Panc1 (cell line): ENCODE measurements around the gene SHMT1. TPM values are rescaled to one million over a fixed set of nuclear protein-coding genes. Genes with fewer than 3 reads are reported as not detected.
"Not testable (repeated sequence)": the region's sequence is repeated elsewhere in the genome, so short reads cannot be mapped to it uniquely, and the experiment has no call there.

ENCODE experiments used
- ATAC-seq: fragments of 200-7000 bp; cut with Tn5 transposase; 2 replicates; pipeline ENCODE4 v1.9.1; 2020; ENCODE audit warnings: mild to moderate bottlenecking, moderate library complexity
- BruUV-seq: library from RNA; stranded (reverse); fragments of 400-500 nt; replicated peaks from 2 replicates; lab custom pipeline; 2021; lab: Mats Ljungman, UMichigan
- CTCF ChIA-PET: fragments of 300-600 bp; sonication (Branson Sonifier 250); formaldehyde crosslinking; loops from one replicate; lab custom pipeline; 2022; ENCODE audit warnings: antibody characterized with exemption; lab: Charles Lee
- POLR2A ChIA-PET: fragments of 300-600 bp; sonication (Branson Sonifier 250); formaldehyde crosslinking; loops from one replicate; lab custom pipeline; 2022; ENCODE audit warnings: antibody characterized with exemption; lab: Charles Lee
- DNase-seq: peaks from one replicate; pipeline ENCODE4 v3.0.0-alpha.2; 2010; ENCODE audit warnings: low read depth, low spot score
- H3K27ac ChIP-seq: 2 replicates; pipeline ENCODE4 v1.5.1; 2011; ENCODE audit warnings: mild to moderate bottlenecking, low read length, inconsistent platforms
- H3K27me3 ChIP-seq: fragments of 200-500 bp; sonication (Bioruptor generic); 2 replicates; pipeline ENCODE4 v1.6.0; 2014; ENCODE audit warnings: low read length, inconsistent platforms; ENCODE audit not compliant: control insufficient read depth, insufficient read depth
- H3K36me3 ChIP-seq: fragments of 200-500 bp; sonication (Bioruptor generic); 2 replicates; pipeline ENCODE4 v1.5.1; 2014; ENCODE audit warnings: inconsistent platforms, mild to moderate bottlenecking, low read length, moderate library complexity; ENCODE audit not compliant: control insufficient read depth, insufficient read depth
- H3K4me1 ChIP-seq: 2 replicates; pipeline ENCODE4 v1.5.1; 2011; ENCODE audit warnings: inconsistent platforms, mild to moderate bottlenecking, low read length, moderate library complexity; ENCODE audit not compliant: control insufficient read depth, insufficient read depth
- H3K4me3 ChIP-seq, 2 experiments: 2 replicates each; pipeline ENCODE4 v1.5.1; 2011 to 2012; ENCODE audit warnings: low read depth in 2 of 2, low read length in 2 of 2, mild to moderate bottlenecking in 2 of 2, inconsistent platforms in 1 of 2, moderate library complexity in 1 of 2
- H3K9me3 ChIP-seq: fragments of 200-500 bp; sonication (Bioruptor generic); 2 replicates; pipeline ENCODE4 v1.5.1; 2014; ENCODE audit warnings: low read depth, mild to moderate bottlenecking, inconsistent platforms, low read length, moderate library complexity; ENCODE audit not compliant: control insufficient read depth, insufficient read depth
- CTCF ChIP-seq: fragments of 450-650 bp; IDR thresholded peaks from 2 replicates; pipeline ENCODE4 v1.5.1; 2017; ENCODE audit warnings: mild to moderate bottlenecking
- POLR2AphosphoS5 ChIP-seq: IDR thresholded peaks from 2 replicates; pipeline ENCODE4 v1.6.1; 2012; ENCODE audit warnings: mild to moderate bottlenecking, low read depth, low read length, moderate library complexity
- SIN3A ChIP-seq: IDR thresholded peaks from 2 replicates; pipeline ENCODE4 v1.6.1; 2012; ENCODE audit warnings: low read depth, mild to moderate bottlenecking, low read length, moderate library complexity, borderline replicate concordance; ENCODE audit not compliant: insufficient read depth
- TCF7L2 ChIP-seq: IDR thresholded peaks from 2 replicates; pipeline ENCODE4 v1.6.1; 2011; ENCODE audit warnings: mild to moderate bottlenecking, low read depth, low read length, inconsistent platforms
- in situ Hi-C: cut with HindIII; loops from 2 replicates; pipeline ENCODE4 v1.10.0; 2016; ENCODE audit warnings: low sequenced_read_pairs, low pct_unique_long_range_greater_than_20kb
- intact Hi-C: fragments of 100-400 bp; cut with micrococcal nuclease; formaldehyde crosslinking; loops from one replicate; pipeline ENCODE4 v1.10.0; 2022; ENCODE audit not compliant: unreplicated experiment
- total RNA-seq: library from RNA; stranded (reverse); gene quantifications from one replicate; pipeline ENCODE4 v1.2.1, GENCODE V29; 2021; ENCODE audit not compliant: unreplicated experiment
- TF ChIP-seq, protein P1 (sequence below), 2 experiments: IDR thresholded peaks; 2 replicates each; pipeline ENCODE4 v1.6.1; 2011 to 2012; ENCODE audit warnings: low read depth in 2 of 2, control low read depth in 1 of 2, low read length in 1 of 2, mild to moderate bottlenecking in 1 of 2, moderate library complexity in 1 of 2; ENCODE audit not compliant: insufficient read depth in 1 of 2

The SHMT1 gene
- total RNA-seq, 1 experiment from 2014 or later = 21.7 TPM

DNA sequence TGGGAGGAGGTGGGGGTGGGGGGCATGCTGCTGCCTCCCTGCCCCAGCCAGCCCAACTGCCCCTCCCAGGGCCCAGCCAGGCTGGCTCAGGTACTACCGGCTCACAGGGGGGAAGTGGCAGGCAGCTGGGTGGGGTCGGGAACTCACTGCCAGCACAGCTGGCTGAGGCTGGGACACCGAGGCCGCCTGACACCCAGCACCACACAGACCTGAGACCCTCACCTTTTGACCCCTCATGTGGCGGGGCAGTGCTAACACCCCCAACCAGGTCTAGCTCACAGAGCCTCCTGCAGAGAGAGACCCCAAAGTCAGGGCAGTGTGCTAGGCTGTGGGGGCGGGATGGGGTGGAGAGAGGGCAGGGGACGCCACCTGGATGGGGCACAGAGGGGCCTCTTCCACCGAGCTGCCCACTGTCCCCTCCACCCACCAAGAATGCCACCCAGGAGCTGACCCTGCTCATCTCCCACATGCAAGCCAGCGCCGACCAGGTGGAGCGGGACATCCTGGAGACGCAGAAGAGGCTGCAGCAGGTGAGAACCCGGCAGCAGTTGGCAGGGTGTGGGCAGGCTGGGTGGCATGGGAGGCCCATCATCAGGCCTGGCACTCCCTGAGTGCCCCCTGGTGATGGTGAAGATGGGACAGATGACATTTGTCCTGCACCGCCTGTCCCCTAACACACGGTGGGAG is 17.3 kb upstream of the SHMT1 start:
- Histone ChIP-seq H3K36me3 (no peaks in the 10 kb centered on the region), H3K27ac (no peak overlapping the region), H3K27me3 (no peaks in the 10 kb centered on the region), H3K4me1 (no peaks in the 10 kb centered on the region), H3K4me3 (no peak overlapping the region), H3K9me3 (no peaks in the 10 kb centered on the region)
- ATAC-seq (no peak), DNase-seq (no peak)
- no peak for TF ChIP-seq TCF7L2
- no peak for TF ChIP-seq POLR2AphosphoS5
- TF ChIP-seq SIN3A = no peak
- TF ChIP-seq, protein P1, sequence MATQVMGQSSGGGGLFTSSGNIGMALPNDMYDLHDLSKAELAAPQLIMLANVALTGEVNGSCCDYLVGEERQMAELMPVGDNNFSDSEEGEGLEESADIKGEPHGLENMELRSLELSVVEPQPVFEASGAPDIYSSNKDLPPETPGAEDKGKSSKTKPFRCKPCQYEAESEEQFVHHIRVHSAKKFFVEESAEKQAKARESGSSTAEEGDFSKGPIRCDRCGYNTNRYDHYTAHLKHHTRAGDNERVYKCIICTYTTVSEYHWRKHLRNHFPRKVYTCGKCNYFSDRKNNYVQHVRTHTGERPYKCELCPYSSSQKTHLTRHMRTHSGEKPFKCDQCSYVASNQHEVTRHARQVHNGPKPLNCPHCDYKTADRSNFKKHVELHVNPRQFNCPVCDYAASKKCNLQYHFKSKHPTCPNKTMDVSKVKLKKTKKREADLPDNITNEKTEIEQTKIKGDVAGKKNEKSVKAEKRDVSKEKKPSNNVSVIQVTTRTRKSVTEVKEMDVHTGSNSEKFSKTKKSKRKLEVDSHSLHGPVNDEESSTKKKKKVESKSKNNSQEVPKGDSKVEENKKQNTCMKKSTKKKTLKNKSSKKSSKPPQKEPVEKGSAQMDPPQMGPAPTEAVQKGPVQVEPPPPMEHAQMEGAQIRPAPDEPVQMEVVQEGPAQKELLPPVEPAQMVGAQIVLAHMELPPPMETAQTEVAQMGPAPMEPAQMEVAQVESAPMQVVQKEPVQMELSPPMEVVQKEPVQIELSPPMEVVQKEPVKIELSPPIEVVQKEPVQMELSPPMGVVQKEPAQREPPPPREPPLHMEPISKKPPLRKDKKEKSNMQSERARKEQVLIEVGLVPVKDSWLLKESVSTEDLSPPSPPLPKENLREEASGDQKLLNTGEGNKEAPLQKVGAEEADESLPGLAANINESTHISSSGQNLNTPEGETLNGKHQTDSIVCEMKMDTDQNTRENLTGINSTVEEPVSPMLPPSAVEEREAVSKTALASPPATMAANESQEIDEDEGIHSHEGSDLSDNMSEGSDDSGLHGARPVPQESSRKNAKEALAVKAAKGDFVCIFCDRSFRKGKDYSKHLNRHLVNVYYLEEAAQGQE (IDR thresholded peaks at IDR 0.05; ENCODE audit: insufficient read depth in 1 of 2, low read depth in 2 of 2, low read length in 1 of 2) = no peak
- no peak for TF ChIP-seq CTCF
- BruUV-seq = no TSS peak
- in situ Hi-C loops (no loop called here), intact Hi-C loops (no loop called here)
- ChIA-PET CTCF (no interaction called here), POLR2A (no interaction called here)

DNA sequence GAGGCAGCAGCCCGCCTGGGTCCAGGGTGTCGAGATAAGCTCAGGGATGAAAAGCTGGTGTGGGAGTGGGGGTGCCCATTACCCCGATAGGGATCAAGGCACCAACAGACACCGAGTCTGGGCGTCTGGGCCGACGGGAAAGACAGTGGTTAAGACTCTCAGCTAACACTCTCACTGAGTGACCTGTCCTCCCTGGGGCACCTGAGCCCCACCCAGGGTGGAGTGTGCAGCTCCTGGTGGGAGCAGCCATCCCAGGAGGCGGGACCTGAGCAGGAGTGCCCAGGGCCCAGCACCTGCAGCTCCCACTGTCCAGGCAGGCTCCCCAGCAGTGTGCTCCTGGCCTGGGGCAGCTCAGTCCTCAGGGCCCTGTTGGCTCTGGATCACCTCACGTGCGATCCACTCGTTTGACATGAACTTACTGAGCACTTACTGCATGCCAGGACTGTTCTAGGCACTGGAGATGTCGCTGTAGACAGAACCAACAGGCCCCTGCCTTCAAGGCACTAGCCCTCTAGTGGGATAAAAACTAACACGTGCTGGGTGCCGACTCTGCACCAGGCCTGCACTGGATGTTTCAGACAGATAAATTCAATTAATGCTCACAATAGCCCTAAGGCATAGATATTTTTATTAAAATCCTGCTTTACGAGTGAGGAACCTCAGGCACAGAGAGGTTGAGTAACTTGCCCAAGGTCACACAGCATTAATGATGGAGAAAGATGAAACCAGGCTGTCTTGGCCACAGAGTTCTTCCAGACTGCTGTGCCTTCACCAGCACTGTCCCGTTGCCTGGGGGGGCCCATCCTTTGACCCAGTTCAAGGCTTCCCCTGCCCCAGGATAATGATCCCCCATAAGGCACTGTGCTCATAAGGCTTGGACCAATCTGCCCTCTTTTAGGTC is 16.1 kb upstream of the SHMT1 start:
- POLR2A ChIA-PET = no interaction called here
- BruUV-seq = no TSS peak
- H3K9me3 ChIP-seq = no peaks in the 10 kb centered on the region
- CTCF ChIA-PET = no interaction called here
- H3K27me3 ChIP-seq = no peaks in the 10 kb centered on the region
- intact Hi-C loops (no loop called here), in situ Hi-C loops (no loop called here)
- H3K36me3 ChIP-seq = no peaks in the 10 kb centered on the region
- no peaks in the 10 kb centered on the region for H3K4me1 ChIP-seq
- no peak overlapping the region for H3K4me3 ChIP-seq
- ATAC-seq (no peak), DNase-seq (no peak)
- TF ChIP-seq SIN3A (no peak), TCF7L2 (no peak), POLR2AphosphoS5 (no peak), CTCF (no peak)
- TF ChIP-seq, protein P1 (IDR thresholded peaks at IDR 0.05; ENCODE audit: insufficient read depth in 1 of 2, low read depth in 2 of 2, low read length in 1 of 2) = no peak
- no peak overlapping the region for H3K27ac ChIP-seq

DNA sequence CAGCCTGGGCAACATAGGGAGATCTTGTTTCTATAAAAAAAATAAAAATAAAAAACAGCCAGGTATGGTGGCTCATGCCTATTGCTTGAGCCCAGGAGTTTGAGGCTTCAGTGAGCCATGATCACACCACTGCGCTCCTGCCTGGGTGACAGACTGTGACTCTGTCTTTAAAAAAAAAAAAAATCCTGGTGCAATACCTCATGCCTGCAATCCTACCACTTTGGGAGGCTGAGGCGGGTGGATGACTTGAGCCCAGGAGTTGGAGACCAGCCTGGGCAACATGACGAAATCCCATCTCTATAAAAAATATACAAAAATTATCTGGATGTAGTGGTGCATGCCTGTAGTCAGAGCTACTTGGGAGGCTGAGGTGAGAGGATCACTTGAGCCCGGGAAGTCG is 15.3 kb upstream of the SHMT1 start:
- DNase-seq, H3K9me3 ChIP-seq, H3K4me3 ChIP-seq, POLR2A ChIA-PET, H3K27ac ChIP-seq, BruUV-seq, H3K27me3 ChIP-seq, H3K4me1 ChIP-seq, in situ Hi-C loops, intact Hi-C loops, CTCF ChIA-PET, H3K36me3 ChIP-seq, ATAC-seq: not testable (repeated sequence)
